GM18873 (cell line): ENCODE measurements around the gene GJA3.

Experiments
- ATAC-seq: cut with Tn5 transposase; IDR thresholded peaks from one replicate; pipeline ENCODE4 v1.9.1; 2021; ENCODE audit warnings: mild to moderate bottlenecking, moderate library complexity, moderate number of reproducible peaks; ENCODE audit not compliant: unreplicated experiment, low FRiP score

GJA3 gene

GRCh38 chr13:20130652-20131051 is 30.2 kb downstream of the GJA3 start:
- no peak for ATAC-seq

- no peak for ATAC-seq
Measured at GRCh38 chr13:20130012-20130411, 30.8 kb downstream of the GJA3 start.

- no peak for ATAC-seq
Measured at GRCh38 chr13:20129076-20129475, 31.8 kb downstream of the GJA3 start.

GRCh38 chr13:20128459-20128931 is 32.4 kb downstream of the GJA3 start:
- no peak for ATAC-seq

GRCh38 chr13:20127562-20128458 is 33.0 kb downstream of the GJA3 start:
- peak; percentile 39 for ATAC-seq

- peak; percentile 8 for ATAC-seq
Measured at GRCh38 chr13:20127262-20127561, 33.6 kb downstream of the GJA3 start.

- ATAC-seq: no peak
Measured at GRCh38 chr13:20126541-20127261, 34.2 kb downstream of the GJA3 start.

- ATAC-seq: no peak
Measured at GRCh38 chr13:20125783-20126165, 35.1 kb downstream of the GJA3 start.

GRCh38 chr13:20125129-20125782 is 35.6 kb downstream of the GJA3 start:
- ATAC-seq: no peak

- no peak for ATAC-seq
Measured at GRCh38 chr13:20124303-20124702, 36.5 kb downstream of the GJA3 start.

- no peak for ATAC-seq
Measured at GRCh38 chr13:20121159-20121525, 39.7 kb downstream of the GJA3 start.

- no peak for ATAC-seq
Measured at GRCh38 chr13:20119960-20120359, 40.9 kb downstream of the GJA3 start.

GRCh38 chr13:20118268-20119140 is 42.3 kb downstream of the GJA3 start:
- peak; percentile 55 for ATAC-seq

- no peak for ATAC-seq
Measured at GRCh38 chr13:20116213-20116612, 44.6 kb downstream of the GJA3 start.

- no peak for ATAC-seq
Measured at GRCh38 chr13:20114066-20114610, 46.7 kb downstream of the GJA3 start.

- ATAC-seq: no peak
Measured at GRCh38 chr13:20109037-20109436, 51.8 kb downstream of the GJA3 start.

- ATAC-seq: no peak
Measured at GRCh38 chr13:20106742-20107141, 54.1 kb downstream of the GJA3 start.

GRCh38 chr13:20105161-20105689 is 55.6 kb downstream of the GJA3 start:
- no peak for ATAC-seq

GRCh38 chr13:20102525-20103180 is 58.2 kb downstream of the GJA3 start:
- no peak for ATAC-seq
